H9 (cell line): Measurements from ENCODE around the gene GSG1L. TPM values are rescaled to one million over a fixed set of nuclear protein-coding genes. Genes with fewer than 3 reads are reported as not detected.

Experiments
- DNase-seq: peaks from one replicate; pipeline ENCODE4 v3.0.0-alpha.2; 2017
- H2AFZ ChIP-seq: one replicate; pipeline ENCODE4 v1.6.1; 2013; ENCODE audit warnings: mild to moderate bottlenecking, low read length, control low read depth, moderate library complexity
- H2AK5ac ChIP-seq: 2 replicates; pipeline ENCODE4 v1.6.1; 2013; ENCODE audit warnings: low read length, control low read depth, mixed read lengths; ENCODE audit not compliant: insufficient read length
- H2BK120ac ChIP-seq: one replicate; pipeline ENCODE4 v1.6.1; 2013; ENCODE audit warnings: low read depth, mild to moderate bottlenecking, low read length, control low read depth, inconsistent platforms; ENCODE audit not compliant: poor library complexity, severe bottlenecking
- H2BK12ac ChIP-seq: 2 replicates; pipeline ENCODE4 v1.6.1; 2013; ENCODE audit warnings: low read length, control low read depth, mixed read lengths, low read depth; ENCODE audit not compliant: insufficient read length
- H2BK15ac ChIP-seq: 2 replicates; pipeline ENCODE4 v1.6.1; 2013; ENCODE audit warnings: low read depth, low read length, control low read depth
- H2BK20ac ChIP-seq: one replicate; pipeline ENCODE4 v1.6.1; 2013; ENCODE audit warnings: low read depth, mild to moderate bottlenecking, low read length, control low read depth, inconsistent platforms; ENCODE audit not compliant: poor library complexity, severe bottlenecking
- H2BK5ac ChIP-seq: 2 replicates; pipeline ENCODE4 v1.6.1; 2013; ENCODE audit warnings: low read length, control low read depth, mixed read lengths; ENCODE audit not compliant: insufficient read length
- H3K14ac ChIP-seq: 2 replicates; pipeline ENCODE4 v1.6.1; 2013; ENCODE audit warnings: low read length, control low read depth; ENCODE audit not compliant: insufficient read depth
- H3K18ac ChIP-seq: 2 replicates; pipeline ENCODE4 v1.6.1; 2013; ENCODE audit warnings: low read depth, mild to moderate bottlenecking, mixed read lengths, low read length, control low read depth; ENCODE audit not compliant: insufficient read length
- H3K23ac ChIP-seq: 2 replicates; pipeline ENCODE4 v1.6.1; 2013; ENCODE audit warnings: low read length, control low read depth, mixed read lengths, low read depth; ENCODE audit not compliant: insufficient read length
- H3K23me2 ChIP-seq: 2 replicates; pipeline ENCODE4 v1.6.1; 2013; ENCODE audit warnings: low read depth, mild to moderate bottlenecking, mixed read lengths, low read length, control low read depth; ENCODE audit not compliant: insufficient read length, poor library complexity, severe bottlenecking
- H3K27ac ChIP-seq: 2 replicates; pipeline ENCODE4 v1.5.1; 2013; ENCODE audit warnings: low read length, control low read depth, mixed read lengths, low read depth; ENCODE audit not compliant: insufficient read length
- H3K27me3 ChIP-seq: 2 replicates; pipeline ENCODE4 v1.6.1; 2013; ENCODE audit warnings: low read length, control low read depth, inconsistent platforms; ENCODE audit not compliant: insufficient read depth
- H3K4ac ChIP-seq: 2 replicates; pipeline ENCODE4 v1.6.1; 2013; ENCODE audit warnings: low read depth, mild to moderate bottlenecking, control low read depth, inconsistent platforms, low read length, moderate library complexity
- H3K4me1 ChIP-seq: 2 replicates; pipeline ENCODE4 v1.6.1; 2013; ENCODE audit warnings: low read length, control low read depth, inconsistent platforms; ENCODE audit not compliant: insufficient read depth
- H3K4me2 ChIP-seq: 2 replicates; pipeline ENCODE4 v1.6.1; 2013; ENCODE audit warnings: low read length, control low read depth, mixed read lengths; ENCODE audit not compliant: insufficient read length, insufficient read depth
- H3K56ac ChIP-seq: 2 replicates; pipeline ENCODE4 v1.6.1; 2013; ENCODE audit warnings: low read depth, mild to moderate bottlenecking, mixed read lengths, low read length, control low read depth; ENCODE audit not compliant: insufficient read length
- H3K79me1 ChIP-seq: 2 replicates; pipeline ENCODE4 v1.6.1; 2013; ENCODE audit warnings: low read depth, mild to moderate bottlenecking, moderate library complexity, low read length, control low read depth, inconsistent platforms; ENCODE audit not compliant: insufficient read depth, poor library complexity, severe bottlenecking
- H3K79me2 ChIP-seq: 2 replicates; pipeline ENCODE4 v1.6.1; 2013; ENCODE audit warnings: low read length, control low read depth, inconsistent platforms; ENCODE audit not compliant: insufficient read depth
- H3K9ac ChIP-seq: 2 replicates; pipeline ENCODE4 v1.6.1; 2013; ENCODE audit warnings: low read length, control low read depth, mixed read lengths; ENCODE audit not compliant: insufficient read length; ENCODE audit errors: extremely low read depth
- H3K9me3 ChIP-seq: one replicate; pipeline ENCODE4 v1.6.1; 2013; ENCODE audit warnings: low read depth, low read length, inconsistent platforms; ENCODE audit not compliant: control insufficient read depth
- H3T11ph ChIP-seq: one replicate; pipeline ENCODE4 v1.6.1; 2013; ENCODE audit warnings: mild to moderate bottlenecking, low read length, control low read depth, inconsistent platforms
- H4K20me1 ChIP-seq: one replicate; pipeline ENCODE4 v1.6.1; 2013; ENCODE audit not compliant: control insufficient read depth, insufficient read length, insufficient read depth
- H4K5ac ChIP-seq: 2 replicates; pipeline ENCODE4 v1.6.1; 2013; ENCODE audit warnings: low read depth, mild to moderate bottlenecking, mixed read lengths, low read length, control low read depth; ENCODE audit not compliant: insufficient read length
- H4K8ac ChIP-seq: replicated peaks from 2 replicates; pipeline ENCODE4 v1.6.1; 2013; ENCODE audit warnings: low read length, control low read depth, mixed read lengths, low read depth; ENCODE audit not compliant: insufficient read length
- H4K91ac ChIP-seq: 2 replicates; pipeline ENCODE4 v1.6.1; 2013; ENCODE audit warnings: low read depth, mild to moderate bottlenecking, moderate library complexity, mixed read lengths, low read length, control low read depth; ENCODE audit not compliant: insufficient read length
- H3K27ac Mint-ChIP-seq, 3 experiments: 2 replicates in 2 of 3; 3 replicates in 1 of 3; pipeline ENCODE4 v1.8.0; 2020 to 2021; ENCODE audit warnings: mixed read lengths in 3 of 3, mild to moderate bottlenecking in 1 of 3, moderate library complexity in 1 of 3
- H3K27me3 Mint-ChIP-seq: 2 replicates; pipeline ENCODE4 v1.8.0; 2021; ENCODE audit warnings: low read depth, mild to moderate bottlenecking, moderate library complexity, mixed read lengths
- H3K36me3 Mint-ChIP-seq, 3 experiments: 2 replicates in 2 of 3; 3 replicates in 1 of 3; pipeline ENCODE4 v1.8.0; 2020 to 2021; ENCODE audit warnings: low read depth in 3 of 3, mixed read lengths in 3 of 3; ENCODE audit not compliant: insufficient read depth in 1 of 3
- H3K4me1 Mint-ChIP-seq, 2 experiments: 2 replicates each; pipeline ENCODE4 v1.8.0; 2020; ENCODE audit warnings: mixed read lengths in 2 of 2
- H3K4me3 Mint-ChIP-seq, 2 experiments: 2 replicates in 1 of 2; 3 replicates in 1 of 2; pipeline ENCODE4 v1.8.0; 2020 to 2021; ENCODE audit warnings: mild to moderate bottlenecking in 2 of 2, mixed read lengths in 2 of 2, moderate library complexity in 1 of 2
- H3K9me3 Mint-ChIP-seq, 2 experiments: 2 replicates in 1 of 2; 3 replicates in 1 of 2; pipeline ENCODE4 v1.8.0; 2020; ENCODE audit warnings: mild to moderate bottlenecking in 2 of 2, mixed read lengths in 2 of 2, moderate library complexity in 1 of 2
- CTCF ChIP-seq: fragments of 200-600 bp; sonication (generic); conservative IDR thresholded peaks from 3 replicates; pipeline ENCODE4 v1.8.0; 2021; ENCODE audit warnings: antibody characterized with exemption, mild to moderate bottlenecking
- WGBS: extraction: QIAGEN DNeasy Blood & Tissue Kit; methylation state at CpG from one replicate; pipeline ENCODE4 v1.1.7; 2013; ENCODE audit warnings: missing lambda C conversion rate, low lambda C conversion rate, mixed read lengths; ENCODE audit not compliant: insufficient read length; ENCODE audit errors: extremely low coverage; 5-methylcytosine and 5-hydroxymethylcytosine counted together
- total RNA-seq: library from RNA; stranded (reverse); gene quantifications from 2 replicates; pipeline ENCODE4 v1.2.1, GENCODE V29; 2021

GSG1L gene
- total RNA-seq, 1 experiment from 2014 or later: 0.35 TPM

DNA sequence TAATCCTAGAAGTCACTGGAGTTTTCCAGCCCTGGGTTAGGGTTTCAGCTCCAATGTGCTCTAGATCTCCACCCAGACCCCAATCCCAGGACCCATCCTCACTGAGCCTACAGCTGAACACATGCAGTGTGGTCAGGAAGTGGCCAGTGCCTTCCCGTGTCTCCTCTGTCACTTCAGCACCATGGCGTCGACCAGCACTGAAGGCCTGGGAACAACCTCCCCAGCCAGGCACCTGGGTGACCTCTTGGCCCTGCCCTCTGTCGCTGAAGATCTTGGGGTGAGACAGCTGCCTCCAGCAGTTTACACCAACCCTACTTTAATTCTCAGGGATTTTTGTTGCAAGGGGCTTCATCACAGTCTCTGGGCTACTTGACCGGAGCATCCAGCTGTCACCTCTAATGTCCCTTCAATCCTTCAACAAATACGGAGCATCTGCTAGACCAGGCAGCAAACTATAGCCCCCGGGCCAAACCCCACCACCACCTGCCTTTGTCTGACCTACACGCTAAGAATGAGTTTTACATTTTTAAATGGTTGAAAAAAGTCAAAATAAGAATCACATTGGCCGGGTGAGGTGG, 18.0 kb upstream of the GSG1L start:
- H2AK5ac ChIP-seq: no peak overlapping the region
- no peaks in the 10 kb centered on the region for H3K36me3 Mint-ChIP-seq
- DNase-seq: no peak
- TF ChIP-seq CTCF: no peak
- H3K23ac ChIP-seq: no peak overlapping the region
- H3K27ac Mint-ChIP-seq: 0 out of 7 replicates have a peak overlapping the region, but pooled peaks of 1 of the 3 experiments have one; percentile 9
- H2BK15ac ChIP-seq: no peak overlapping the region
- H3K56ac ChIP-seq: no peak overlapping the region
- H3K9me3 ChIP-seq: no peaks in the 10 kb centered on the region
- H3K4me1 Mint-ChIP-seq: peaks cover 0 to 2% of the 10 kb centered on the region in 2 experiments; a peak in 1 of 4 replicates
- H3K4me1 ChIP-seq: no peaks in the 10 kb centered on the region
- no peaks in the 10 kb centered on the region for H3K79me1 ChIP-seq
- no peak overlapping the region for H3T11ph ChIP-seq
- no peak overlapping the region for H3K4ac ChIP-seq
- no peaks in the 10 kb centered on the region for H3K27me3 ChIP-seq
- no peaks in the 10 kb centered on the region for H3K23me2 ChIP-seq
- H3K9me3 Mint-ChIP-seq: no peaks in the 10 kb centered on the region
- H3K9ac ChIP-seq: no peak overlapping the region
- H2BK5ac ChIP-seq: no peak overlapping the region
- no peak overlapping the region for H4K5ac ChIP-seq
- no peak overlapping the region for H3K18ac ChIP-seq
- no peak overlapping the region for H2BK20ac ChIP-seq
- H3K79me2 ChIP-seq: no peaks in the 10 kb centered on the region
- H3K27ac ChIP-seq: no peak overlapping the region
- H3K4me2 ChIP-seq: no peak overlapping the region
- H3K27me3 Mint-ChIP-seq: peaks cover 4% of the 10 kb centered on the region
- no peak overlapping the region for H4K8ac ChIP-seq
- no CpG with 5 or more reads among the region's 9 CpGs for WGBS
- no peak overlapping the region; the same call in 1 of the 2 replicates for H3K14ac ChIP-seq
- no peaks in the 10 kb centered on the region for H4K20me1 ChIP-seq
- H3K4me3 Mint-ChIP-seq: no peak overlapping the region
- no peak overlapping the region for H2BK12ac ChIP-seq
- H2BK120ac ChIP-seq: no peak overlapping the region
- no peak overlapping the region for H2AFZ ChIP-seq
- H4K91ac ChIP-seq: no peak overlapping the region
